Measurements from ENCODE around the gene PLA2G4B.
"Not testable (repeated sequence)": the region's sequence is repeated elsewhere in the genome, so short reads cannot be mapped to it uniquely, and the experiment has no call there.

The PLA2G4B gene

GRCh38 chr15:41825572-41826535, 12.8 kb upstream of the PLA2G4B start:
- no peak for DNase-seq

GRCh38 chr15:41827290-41827879, 11.3 kb upstream of the PLA2G4B start:
- no peak for DNase-seq

GRCh38 chr15:41827880-41828806, 10.5 kb upstream of the PLA2G4B start, which contains the start of gene JMJD7:
JMJD7 (plus strand) TSS chr15:41828092; CDS start chr15:41828125, 33 bp downstream.
- DNase-seq: peak in 55 of 56 donors; percentile 62 to 98 (median 90)

GRCh38 chr15:41828807-41829141, 9.9 kb upstream of the PLA2G4B start:
- DNase-seq: no peak

GRCh38 chr15:41829959-41830646, 8.5 kb upstream of the PLA2G4B start:
- DNase-seq: no peak

GRCh38 chr15:41831291-41831690, 7.4 kb upstream of the PLA2G4B start:
- DNase-seq: not testable (repeated sequence)

GRCh38 chr15:41832208-41832607, 6.4 kb upstream of the PLA2G4B start:
- no peak for DNase-seq

- DNase-seq: no peak
Measured at GRCh38 chr15:41832875-41833274, 5.8 kb upstream of the PLA2G4B start.

- DNase-seq: no peak
Measured at GRCh38 chr15:41834096-41834495, 4.6 kb upstream of the PLA2G4B start.

- DNase-seq: no peak
Measured at GRCh38 chr15:41836073-41836472, 2.6 kb upstream of the PLA2G4B start.

GRCh38 chr15:41836713-41837454, 1.8 kb upstream of the PLA2G4B start:
- DNase-seq: no peak

GRCh38 chr15:41839781-41840491, 1.3 kb downstream of the PLA2G4B start:
- no peak for DNase-seq

- DNase-seq: no peak
Measured at GRCh38 chr15:41840673-41841072, 2.0 kb downstream of the PLA2G4B start.

GRCh38 chr15:41841131-41841530, 2.5 kb downstream of the PLA2G4B start:
- no peak for DNase-seq

- DNase-seq: no peak
Measured at GRCh38 chr15:41842229-41842628, 3.6 kb downstream of the PLA2G4B start.

GRCh38 chr15:41843571-41843970, 4.9 kb downstream of the PLA2G4B start:
- DNase-seq: no peak

- no peak for DNase-seq
Measured at GRCh38 chr15:41844814-41845213, 6.2 kb downstream of the PLA2G4B start.

GRCh38 chr15:41847206-41847605, 8.6 kb downstream of the PLA2G4B start:
- DNase-seq: no peak

GRCh38 chr15:41847981-41848380, 9.3 kb downstream of the PLA2G4B start:
- DNase-seq: no peak

GRCh38 chr15:41848631-41849030, 10.0 kb downstream of the PLA2G4B start:
- no peak for DNase-seq

Data from amygdala (tissue), 56 donors.